ENCODE measurements around the gene EVA1A.
A peak's percentile ranks its signal among the peaks of the same experiment; 100 is the strongest.

Gene EVA1A

DNA sequence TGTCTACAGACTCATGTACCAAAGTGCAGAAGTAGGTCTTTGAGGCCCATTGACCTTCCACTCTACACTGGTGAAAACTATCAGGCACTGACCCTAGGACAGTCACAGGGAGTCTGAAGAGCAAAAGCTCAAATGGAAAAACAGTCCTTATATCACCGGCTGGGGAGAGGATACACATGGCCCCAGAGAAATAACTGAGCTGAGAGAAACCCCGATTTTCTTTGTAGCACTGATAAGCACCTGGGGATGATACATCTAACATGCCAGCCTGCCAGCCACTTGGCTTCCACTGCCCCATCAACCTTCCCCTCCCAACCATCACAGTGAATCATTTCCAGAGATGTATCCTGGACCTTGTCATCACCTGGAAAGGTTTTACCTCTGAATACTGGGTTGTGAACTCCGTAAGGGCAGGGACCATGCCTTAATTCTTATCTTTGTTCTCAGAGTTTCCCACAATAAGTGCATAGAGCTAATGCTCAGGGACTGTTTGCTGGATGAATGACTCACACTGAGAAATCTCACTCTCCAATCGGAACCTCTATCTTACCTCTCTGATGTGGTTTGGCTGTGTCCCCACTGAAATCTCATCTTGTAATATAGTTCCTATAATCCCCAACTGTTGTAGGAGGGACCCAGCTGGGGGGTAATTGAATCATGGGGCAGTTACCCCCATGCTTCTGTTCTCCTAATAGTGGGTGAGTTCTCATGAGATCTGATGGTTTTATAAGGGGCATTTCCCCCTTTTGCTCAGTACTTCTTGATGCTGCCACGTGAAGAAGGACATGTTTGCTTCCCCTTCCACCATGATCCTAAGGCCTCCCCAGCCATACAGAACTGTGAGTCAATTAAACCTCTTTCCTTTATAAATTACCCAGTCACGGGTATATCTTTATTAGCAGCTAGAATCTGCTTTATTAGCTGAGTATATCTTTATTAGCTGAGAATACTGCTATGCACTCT lies 37.1 kb downstream of the EVA1A start:
- Histone ChIP-seq H3K27me3 (ENCODE audit: control insufficient read depth in 1 of 2, insufficient read depth in 1 of 2, low read length in 2 of 2) (no peaks in the 10 kb centered on the region), H3K4me2 (ENCODE audit: low read length, poor library complexity, severe bottlenecking) (no peak overlapping the region), H3K18ac (ENCODE audit: low read depth in 1 of 2, low read length in 2 of 2) (no peak overlapping the region), H2BK5ac (ENCODE audit: low read depth, low read length, poor library complexity, severe bottlenecking) (no peak overlapping the region), H4K8ac (ENCODE audit: low read length) (no peak overlapping the region), H3K36me3 (ENCODE audit: control insufficient read depth in 1 of 2, insufficient read depth in 2 of 2, low read depth in 1 of 2, low read length in 2 of 2) (peaks cover 9 to 12% of the 10 kb centered on the region in 2 experiments), H2AFZ (ENCODE audit: low read depth, low read length) (no peak overlapping the region), H3K23ac (ENCODE audit: low read length in 2 of 2) (no peak overlapping the region), H4K91ac (ENCODE audit: low read length) (no peak overlapping the region), H3K4ac (ENCODE audit: low read depth in 1 of 2, low read length in 2 of 2) (no peak overlapping the region), H3K14ac (ENCODE audit: low read length in 2 of 2) (no peak overlapping the region), H2BK12ac (ENCODE audit: low read length in 2 of 2) (no peak overlapping the region), H3K27ac (ENCODE audit: low read length, poor library complexity, severe bottlenecking) (peak overlapping the region; percentile 13), H2AK5ac (ENCODE audit: low read length, severe bottlenecking) (no peak overlapping the region), H3K4me3 (ENCODE audit: insufficient read depth in 1 of 2, low read depth in 1 of 2, low read length in 2 of 2) (no peak overlapping the region), H3K4me1 (ENCODE audit: control insufficient read depth, insufficient read depth, low read depth, low read length) (peaks cover 19% of the 10 kb centered on the region), H3K9ac (ENCODE audit: low read length) (no peak overlapping the region), H2BK120ac (ENCODE audit: low read depth, low read length) (no peak overlapping the region), H3K79me1 (replicated peaks; ENCODE audit: low read length, poor library complexity, severe bottlenecking) (peaks cover 14% of the 10 kb centered on the region), H3K9me3 (ENCODE audit: control insufficient read depth, low read length) (no peaks in the 10 kb centered on the region), H2BK15ac (ENCODE audit: low read depth, poor library complexity, severe bottlenecking) (no peak overlapping the region)
- WGBS: 68% methylated on average over 5 of the region's 6 CpGs
- peak; percentile 66 for DNase-seq

DNA sequence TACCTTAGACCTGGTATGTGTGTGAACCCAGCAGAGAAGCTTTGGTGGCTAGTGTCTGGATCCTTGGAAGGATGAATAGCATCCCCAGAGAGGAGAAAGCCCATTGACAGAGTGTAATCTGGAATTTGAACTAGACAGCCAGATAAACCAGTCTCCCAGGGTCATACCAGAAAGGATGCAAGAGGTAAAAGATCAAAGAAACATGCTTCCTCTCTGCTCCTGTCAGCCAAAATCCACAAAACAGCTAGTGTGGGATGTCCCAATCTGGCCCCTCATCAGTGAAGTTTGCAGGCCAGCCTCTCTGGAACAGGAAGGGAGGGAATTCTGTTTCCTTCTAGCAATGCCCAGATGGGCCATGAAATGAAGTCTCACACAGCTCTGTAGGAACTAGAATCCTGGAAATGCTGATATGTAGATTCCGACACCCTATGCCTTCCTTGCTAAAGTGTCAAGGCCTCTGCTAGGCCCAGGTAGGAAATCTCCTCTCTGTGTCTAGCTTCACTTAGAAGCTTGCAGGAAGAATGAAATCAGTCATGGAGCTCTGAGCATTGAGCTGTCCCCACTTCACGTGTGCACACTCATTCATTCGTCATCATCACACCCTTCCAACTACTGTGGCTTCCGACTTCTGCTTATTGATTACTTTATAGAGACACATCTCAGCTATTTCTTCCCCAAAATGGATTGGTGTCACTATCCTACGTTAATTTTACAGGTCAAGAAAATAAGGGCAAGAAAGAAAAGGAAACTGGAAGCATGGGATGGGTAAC lies 38.0 kb downstream of the EVA1A start:
- Histone ChIP-seq H3K79me1 (replicated peaks; ENCODE audit: low read length, poor library complexity, severe bottlenecking) (peaks cover 21% of the 10 kb centered on the region), H4K91ac (ENCODE audit: low read length) (no peak overlapping the region), H3K4me2 (ENCODE audit: low read length, poor library complexity, severe bottlenecking) (no peak overlapping the region), H3K4me3 (ENCODE audit: insufficient read depth in 1 of 2, low read depth in 1 of 2, low read length in 2 of 2) (no peak overlapping the region), H2BK15ac (ENCODE audit: low read depth, poor library complexity, severe bottlenecking) (no peak overlapping the region), H4K8ac (ENCODE audit: low read length) (no peak overlapping the region), H2BK120ac (ENCODE audit: low read depth, low read length) (no peak overlapping the region), H3K4ac (ENCODE audit: low read depth in 1 of 2, low read length in 2 of 2) (no peak overlapping the region), H3K4me1 (ENCODE audit: control insufficient read depth, insufficient read depth, low read depth, low read length) (peaks cover 12% of the 10 kb centered on the region), H3K27me3 (ENCODE audit: control insufficient read depth in 1 of 2, insufficient read depth in 1 of 2, low read length in 2 of 2) (no peaks in the 10 kb centered on the region), H2AFZ (ENCODE audit: low read depth, low read length) (no peak overlapping the region), H3K9ac (ENCODE audit: low read length) (no peak overlapping the region), H3K36me3 (ENCODE audit: control insufficient read depth in 1 of 2, insufficient read depth in 2 of 2, low read depth in 1 of 2, low read length in 2 of 2) (peaks cover 16 to 17% of the 10 kb centered on the region in 2 experiments), H3K9me3 (ENCODE audit: control insufficient read depth, low read length) (no peaks in the 10 kb centered on the region), H3K27ac (ENCODE audit: low read length, poor library complexity, severe bottlenecking) (no peak overlapping the region), H3K18ac (ENCODE audit: low read depth in 1 of 2, low read length in 2 of 2) (no peak overlapping the region), H2BK5ac (ENCODE audit: low read depth, low read length, poor library complexity, severe bottlenecking) (no peak overlapping the region), H3K14ac (ENCODE audit: low read length in 2 of 2) (no peak overlapping the region), H2AK5ac (ENCODE audit: low read length, severe bottlenecking) (no peak overlapping the region), H2BK12ac (ENCODE audit: low read length in 2 of 2) (no peak overlapping the region), H3K23ac (ENCODE audit: low read length in 2 of 2) (no peak overlapping the region)
- DNase-seq: no peak
- 95% methylated on average over 3 of the region's 5 CpGs for WGBS

DNA sequence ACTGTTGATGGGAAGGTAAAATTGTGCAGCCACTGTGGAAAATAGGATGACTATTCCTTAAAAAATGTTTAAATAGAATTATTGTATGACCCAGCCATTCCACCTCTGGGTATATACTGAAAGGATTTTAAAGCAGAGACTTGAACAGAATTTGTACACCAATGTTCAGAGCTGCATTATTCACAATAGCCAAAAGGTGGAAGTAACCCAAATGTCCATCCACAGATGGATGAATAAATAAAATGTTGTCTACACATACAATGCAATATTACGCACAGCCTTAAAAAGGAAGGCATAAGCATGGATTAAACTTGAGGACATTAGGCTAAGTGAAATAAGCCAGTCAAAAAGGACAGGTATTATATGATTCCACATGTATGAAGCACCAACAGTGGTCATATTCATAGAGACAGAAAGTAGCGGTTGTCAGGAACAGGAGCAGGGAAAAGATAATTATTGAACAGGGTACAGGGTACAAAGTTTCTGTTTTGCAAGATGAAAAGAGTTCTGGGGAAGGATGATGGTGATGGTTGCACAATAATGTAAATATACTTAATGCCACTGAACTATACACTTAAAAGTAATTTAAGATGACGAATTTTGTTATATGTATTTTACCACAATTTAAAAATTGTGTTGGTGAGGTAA lies 39.4 kb downstream of the EVA1A start:
- H2AFZ ChIP-seq (ENCODE audit: low read depth, low read length): no peak overlapping the region
- H3K4ac ChIP-seq (ENCODE audit: low read depth in 1 of 2, low read length in 2 of 2): no peak overlapping the region
- H4K8ac ChIP-seq (ENCODE audit: low read length): no peak overlapping the region
- no peaks in the 10 kb centered on the region for H3K27me3 ChIP-seq (ENCODE audit: control insufficient read depth in 1 of 2, insufficient read depth in 1 of 2, low read length in 2 of 2)
- H2BK12ac ChIP-seq (ENCODE audit: low read length in 2 of 2): no peak overlapping the region
- H3K36me3 ChIP-seq (ENCODE audit: control insufficient read depth in 1 of 2, insufficient read depth in 2 of 2, low read depth in 1 of 2, low read length in 2 of 2): peaks cover 23 to 27% of the 10 kb centered on the region in 2 experiments
- no peak overlapping the region for H2BK15ac ChIP-seq (ENCODE audit: low read depth, poor library complexity, severe bottlenecking)
- 100% methylated on average over 1 of the region's 3 CpGs for WGBS
- no peak overlapping the region for H4K91ac ChIP-seq (ENCODE audit: low read length)
- no peak overlapping the region for H3K23ac ChIP-seq (ENCODE audit: low read length in 2 of 2)
- DNase-seq: no peak
- no peak overlapping the region for H3K4me3 ChIP-seq (ENCODE audit: insufficient read depth in 1 of 2, low read depth in 1 of 2, low read length in 2 of 2)
- H2BK120ac ChIP-seq (ENCODE audit: low read depth, low read length): no peak overlapping the region
- H3K4me2 ChIP-seq (ENCODE audit: low read length, poor library complexity, severe bottlenecking): no peak overlapping the region
- no peak overlapping the region for H2BK5ac ChIP-seq (ENCODE audit: low read depth, low read length, poor library complexity, severe bottlenecking)
- H3K18ac ChIP-seq (ENCODE audit: low read depth in 1 of 2, low read length in 2 of 2): no peak overlapping the region
- no peak overlapping the region for H3K14ac ChIP-seq (ENCODE audit: low read length in 2 of 2)
- peaks cover 25% of the 10 kb centered on the region for H3K79me1 ChIP-seq (replicated peaks; ENCODE audit: low read length, poor library complexity, severe bottlenecking)
- no peaks in the 10 kb centered on the region for H3K9me3 ChIP-seq (ENCODE audit: control insufficient read depth, low read length)
- H3K9ac ChIP-seq (ENCODE audit: low read length): no peak overlapping the region
- no peak overlapping the region for H3K27ac ChIP-seq (ENCODE audit: low read length, poor library complexity, severe bottlenecking)
- no peak overlapping the region for H2AK5ac ChIP-seq (ENCODE audit: low read length, severe bottlenecking)
- H3K4me1 ChIP-seq (ENCODE audit: control insufficient read depth, insufficient read depth, low read depth, low read length): peaks cover 8% of the 10 kb centered on the region

DNA sequence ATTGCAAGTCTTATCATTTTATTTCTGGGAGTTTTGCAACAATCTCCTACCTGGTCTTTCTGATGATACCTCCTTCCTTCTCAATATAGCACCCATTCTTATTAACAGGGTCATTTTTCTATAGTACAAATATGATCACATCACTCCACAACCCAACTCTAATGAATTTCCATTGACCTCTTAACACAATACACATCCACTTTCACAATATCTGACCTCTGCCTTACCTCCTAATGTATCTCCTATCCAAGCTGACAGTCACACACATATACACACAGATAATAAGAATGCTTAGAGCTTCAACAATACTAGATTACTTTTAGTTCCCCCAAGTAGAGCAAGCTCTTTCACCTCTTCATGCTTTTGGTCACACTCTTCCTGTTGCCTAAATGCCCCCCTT lies 40.9 kb downstream of the EVA1A start:
- Histone ChIP-seq H3K14ac (ENCODE audit: low read length in 2 of 2) (no peak overlapping the region), H3K79me1 (replicated peaks; ENCODE audit: low read length, poor library complexity, severe bottlenecking) (peaks cover 28% of the 10 kb centered on the region), H2AFZ (ENCODE audit: low read depth, low read length) (no peak overlapping the region), H3K4me2 (ENCODE audit: low read length, poor library complexity, severe bottlenecking) (no peak overlapping the region), H3K18ac (ENCODE audit: low read depth in 1 of 2, low read length in 2 of 2) (no peak overlapping the region), H3K4ac (ENCODE audit: low read depth in 1 of 2, low read length in 2 of 2) (no peak overlapping the region), H3K9ac (ENCODE audit: low read length) (no peak overlapping the region), H2BK12ac (ENCODE audit: low read length in 2 of 2) (no peak overlapping the region), H3K9me3 (ENCODE audit: control insufficient read depth, low read length) (no peaks in the 10 kb centered on the region), H3K27ac (ENCODE audit: low read length, poor library complexity, severe bottlenecking) (no peak overlapping the region), H3K23ac (ENCODE audit: low read length in 2 of 2) (no peak overlapping the region), H2BK120ac (ENCODE audit: low read depth, low read length) (no peak overlapping the region), H3K27me3 (ENCODE audit: control insufficient read depth in 1 of 2, insufficient read depth in 1 of 2, low read length in 2 of 2) (no peaks in the 10 kb centered on the region), H3K36me3 (ENCODE audit: control insufficient read depth in 1 of 2, insufficient read depth in 2 of 2, low read depth in 1 of 2, low read length in 2 of 2) (peaks cover 26 to 40% of the 10 kb centered on the region in 2 experiments), H4K91ac (ENCODE audit: low read length) (no peak overlapping the region), H4K8ac (ENCODE audit: low read length) (no peak overlapping the region), H3K4me3 (ENCODE audit: insufficient read depth in 1 of 2, low read depth in 1 of 2, low read length in 2 of 2) (no peak overlapping the region), H3K4me1 (ENCODE audit: control insufficient read depth, insufficient read depth, low read depth, low read length) (peaks cover 6% of the 10 kb centered on the region), H2BK5ac (ENCODE audit: low read depth, low read length, poor library complexity, severe bottlenecking) (no peak overlapping the region), H2AK5ac (ENCODE audit: low read length, severe bottlenecking) (no peak overlapping the region), H2BK15ac (ENCODE audit: low read depth, poor library complexity, severe bottlenecking) (no peak overlapping the region)
- DNase-seq: no peak
